Camera-type eye (tissue), 1 donor: ENCODE measurements around the gene TSPAN13. TPM values are rescaled to one million over a fixed set of nuclear protein-coding genes. Genes with fewer than 3 reads are reported as not detected.

Source experiments
- total RNA-seq: library from RNA; depleted of rRNA; stranded (reverse); fragments of >200 nt; gene quantifications from one replicate; pipeline ENCODE4 v1.2.3, GENCODE V29; 2014

Gene TSPAN13
- 26.9 TPM for total RNA-seq

DNA sequence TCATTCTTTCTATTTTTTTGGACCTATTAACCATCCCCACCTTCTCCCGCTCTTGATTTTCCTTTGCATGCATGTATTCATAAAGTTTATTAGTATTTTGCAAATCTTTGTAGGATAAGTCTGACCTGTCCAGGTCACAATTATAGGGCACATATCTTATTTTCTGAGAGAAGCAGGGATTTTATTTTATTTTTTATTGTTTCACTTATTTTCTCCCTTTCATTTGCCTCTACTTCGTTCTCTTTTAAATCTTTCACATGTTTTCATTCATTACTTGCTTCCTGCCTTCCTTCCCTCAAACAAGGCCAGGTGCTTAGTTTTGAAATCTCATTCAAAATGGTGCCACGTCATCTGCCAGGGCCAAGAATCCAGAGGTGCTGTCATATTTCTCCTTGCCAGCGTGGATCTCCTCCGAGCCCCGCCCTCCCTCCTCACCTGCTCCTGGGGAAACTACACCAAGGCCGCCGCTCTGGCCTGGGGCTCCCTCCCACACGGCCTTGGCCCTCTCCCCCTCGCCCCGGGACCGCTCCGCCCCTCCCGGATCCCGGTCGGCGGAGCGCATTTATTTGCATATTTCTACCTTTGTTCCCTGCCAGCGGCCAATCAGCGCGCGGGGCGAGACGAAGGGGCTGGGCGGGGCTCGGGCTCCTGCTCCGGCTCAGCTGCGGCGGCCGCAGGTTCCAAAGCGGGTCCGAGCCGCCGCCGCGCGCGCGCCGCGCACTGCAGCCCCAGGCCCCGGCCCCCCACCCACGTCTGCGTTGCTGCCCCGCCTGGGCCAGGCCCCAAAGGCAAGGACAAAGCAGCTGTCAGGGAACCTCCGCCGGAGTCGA lies at the start of gene TSPAN13:
TSS of gene TSPAN13 (plus strand) at position 654 of the 830 bp plus-strand sequence. CDS start 213 bp downstream, outside the sequence.

GRCh38 chr7:16804674-16805439 lies 51.3 kb downstream of the TSPAN13 start, which contains the start of gene AGR2:
AGR2 (minus strand) TSS chr7:16804999; CDS start chr7:16801796, 3,203 bp downstream.

Other genes starting within 250 kb of the TSPAN13 start
- gene LRRC72, start 226.9 kb upstream of the TSPAN13 start, total RNA-seq, result not detected
- gene ANKMY2, start 108.0 kb upstream of the TSPAN13 start, total RNA-seq, result 49.0 TPM
- gene BZW2, start 107.6 kb upstream of the TSPAN13 start, total RNA-seq, result 77.7 TPM
- gene AGR2, start 51.2 kb downstream of the TSPAN13 start, total RNA-seq, result 17.9 TPM
- gene AGR3, start 128.2 kb downstream of the TSPAN13 start, total RNA-seq, result 3.2 TPM